ENCODE measurements around the gene INPP4B. TPM values are rescaled to one million over a fixed set of nuclear protein-coding genes. Genes with fewer than 3 reads are reported as not detected.

Gene INPP4B
- total and polyA plus RNA-seq, 2 donors (not counting 1 experiment from before 2014, with no cell fraction given), result 0.03 TPM; not detected in 1

GRCh38 chr4:142550965-142551364 is 295.1 kb downstream of the INPP4B start:
- Histone ChIP-seq H3K79me2 (ENCODE audit: control insufficient read depth, insufficient read depth, low read length) (no peaks in the 10 kb centered on the region), H3K27ac (ENCODE audit: low read length in 2 of 2) (no peak overlapping the region), H3K4me1 (ENCODE audit: control insufficient read depth in 2 of 2, insufficient read depth in 2 of 2, low read length in 2 of 2) (no peaks in the 10 kb centered on the region), H4K20me1 (ENCODE audit: control insufficient read depth, insufficient read depth, low read length, poor library complexity, severe bottlenecking) (no peaks in the 10 kb centered on the region), H3K9me3 (ENCODE audit: control extremely low read depth in 1 of 3, control insufficient read depth in 2 of 3, insufficient read depth in 1 of 3, low read length in 2 of 3) (no peaks in the 10 kb centered on the region), H3K27me3 (replicated peaks in 1 of 4; ENCODE audit: control extremely low read depth in 1 of 4, control insufficient read depth in 3 of 4, insufficient read depth in 4 of 4, low read length in 3 of 4) (no peaks in the 10 kb centered on the region), H3K4me3 (ENCODE audit: control extremely low read depth in 1 of 5, extremely low read depth in 1 of 5, insufficient read depth in 1 of 5, low read depth in 2 of 5, low read length in 4 of 5) (no peak overlapping the region), H2AFZ (ENCODE audit: insufficient read depth, low read depth, low read length, poor library complexity, severe bottlenecking) (no peak overlapping the region), H3K36me3 (replicated peaks in 1 of 2; ENCODE audit: control extremely low read depth in 1 of 2, control insufficient read depth in 1 of 2, extremely low read depth in 1 of 2, insufficient read depth in 2 of 2, low read length in 1 of 2) (no peaks in the 10 kb centered on the region), H3K9ac (ENCODE audit: low read length) (no peak overlapping the region), H3K4me2 (replicated peaks; ENCODE audit: low read depth, low read length, poor library complexity, severe bottlenecking) (no peak overlapping the region)
- no peaks in the 10 kb centered on the region for H3K27me3 Mint-ChIP-seq
- POLR2A ChIA-PET, result no interaction called here
- H3K27ac Mint-ChIP-seq, result no peak overlapping the region
- no peak for DNase-seq
- H3K9me3 Mint-ChIP-seq (ENCODE audit: insufficient read depth), result no peaks in the 10 kb centered on the region
- no peak for ATAC-seq (ENCODE audit: low read depth)
- H3K4me1 Mint-ChIP-seq, result no peaks in the 10 kb centered on the region
- TF ChIP-seq EZH2 (IDR thresholded peaks at IDR 0.05; ENCODE audit: borderline replicate concordance, insufficient read depth, low read depth, low read length, poor library complexity, severe bottlenecking), result no peak
- TF ChIP-seq CTCF (IDR thresholded peaks at IDR 0.05), result no peak
- no peak overlapping the region for H3K4me3 Mint-ChIP-seq
- WGBS (ENCODE audit: insufficient coverage), result no CpG with 5 or more reads among the region's 5 CpGs
- CTCF ChIA-PET, result no interaction called here
- intact Hi-C loops (cut with micrococcal nuclease), result no loop called here

- no peak overlapping the region for H3K4me3 Mint-ChIP-seq
- ATAC-seq (ENCODE audit: low read depth), result no peak
Measured at GRCh38 chr4:142549726-142550463, 296.2 kb downstream of the INPP4B start.

More at GRCh38 chr4:142549726-142550463, 296.2 kb downstream of the INPP4B start:
- Histone ChIP-seq H3K4me3 (ENCODE audit: control extremely low read depth in 1 of 5, extremely low read depth in 1 of 5, insufficient read depth in 1 of 5, low read depth in 2 of 5, low read length in 4 of 5) (no peak overlapping the region), H3K27ac (ENCODE audit: low read length in 2 of 2) (no peak overlapping the region), H3K27me3 (replicated peaks in 1 of 4; ENCODE audit: control extremely low read depth in 1 of 4, control insufficient read depth in 3 of 4, insufficient read depth in 4 of 4, low read length in 3 of 4) (no peaks in the 10 kb centered on the region), H4K20me1 (ENCODE audit: control insufficient read depth, insufficient read depth, low read length, poor library complexity, severe bottlenecking) (no peaks in the 10 kb centered on the region), H3K4me2 (replicated peaks; ENCODE audit: low read depth, low read length, poor library complexity, severe bottlenecking) (no peak overlapping the region), H3K4me1 (ENCODE audit: control insufficient read depth in 2 of 2, insufficient read depth in 2 of 2, low read length in 2 of 2) (no peaks in the 10 kb centered on the region), H2AFZ (ENCODE audit: insufficient read depth, low read depth, low read length, poor library complexity, severe bottlenecking) (no peak overlapping the region), H3K79me2 (ENCODE audit: control insufficient read depth, insufficient read depth, low read length) (no peaks in the 10 kb centered on the region), H3K9me3 (ENCODE audit: control extremely low read depth in 1 of 3, control insufficient read depth in 2 of 3, insufficient read depth in 1 of 3, low read length in 2 of 3) (no peaks in the 10 kb centered on the region), H3K9ac (ENCODE audit: low read length) (no peak overlapping the region), H3K36me3 (replicated peaks in 1 of 2; ENCODE audit: control extremely low read depth in 1 of 2, control insufficient read depth in 1 of 2, extremely low read depth in 1 of 2, insufficient read depth in 2 of 2, low read length in 1 of 2) (no peaks in the 10 kb centered on the region)
- no peaks in the 10 kb centered on the region for H3K27me3 Mint-ChIP-seq
- CTCF ChIA-PET, result no interaction called here
- DNase-seq, result no peak
- no peaks in the 10 kb centered on the region for H3K9me3 Mint-ChIP-seq (ENCODE audit: insufficient read depth)
- H3K27ac Mint-ChIP-seq, result no peak overlapping the region
- intact Hi-C loops (cut with micrococcal nuclease), result no loop called here
- WGBS (ENCODE audit: insufficient coverage), result 67% methylated on average over 1 of the region's 1 CpG
- no peak for TF ChIP-seq CTCF (IDR thresholded peaks at IDR 0.05)
- no peak for TF ChIP-seq EZH2 (IDR thresholded peaks at IDR 0.05; ENCODE audit: borderline replicate concordance, insufficient read depth, low read depth, low read length, poor library complexity, severe bottlenecking)
- POLR2A ChIA-PET, result no interaction called here
- no peaks in the 10 kb centered on the region for H3K4me1 Mint-ChIP-seq

Measured in B cell (primary cell).